ENCODE measurements around the gene RASGRP1.

DNA sequence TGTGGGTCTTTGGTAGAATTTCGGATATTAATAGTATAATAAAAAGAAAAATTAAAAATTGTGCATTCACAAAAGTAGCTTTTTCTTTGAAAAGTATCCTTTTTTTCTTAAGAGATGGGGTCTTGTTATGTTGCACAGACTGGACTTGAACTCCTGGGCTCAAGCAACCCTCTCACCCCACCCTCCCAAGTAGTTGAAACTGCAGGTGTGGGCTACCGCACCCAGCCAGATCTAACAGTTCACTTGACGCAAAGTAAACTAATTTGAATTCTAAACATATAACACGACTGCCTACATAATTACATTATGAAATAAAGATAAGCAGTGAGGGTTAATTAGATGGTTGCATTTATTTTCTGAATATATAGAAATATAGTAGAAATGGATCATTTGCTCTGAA lies 99.9 kb downstream of the RASGRP1 start:
- TF ChIP-seq, protein P1, sequence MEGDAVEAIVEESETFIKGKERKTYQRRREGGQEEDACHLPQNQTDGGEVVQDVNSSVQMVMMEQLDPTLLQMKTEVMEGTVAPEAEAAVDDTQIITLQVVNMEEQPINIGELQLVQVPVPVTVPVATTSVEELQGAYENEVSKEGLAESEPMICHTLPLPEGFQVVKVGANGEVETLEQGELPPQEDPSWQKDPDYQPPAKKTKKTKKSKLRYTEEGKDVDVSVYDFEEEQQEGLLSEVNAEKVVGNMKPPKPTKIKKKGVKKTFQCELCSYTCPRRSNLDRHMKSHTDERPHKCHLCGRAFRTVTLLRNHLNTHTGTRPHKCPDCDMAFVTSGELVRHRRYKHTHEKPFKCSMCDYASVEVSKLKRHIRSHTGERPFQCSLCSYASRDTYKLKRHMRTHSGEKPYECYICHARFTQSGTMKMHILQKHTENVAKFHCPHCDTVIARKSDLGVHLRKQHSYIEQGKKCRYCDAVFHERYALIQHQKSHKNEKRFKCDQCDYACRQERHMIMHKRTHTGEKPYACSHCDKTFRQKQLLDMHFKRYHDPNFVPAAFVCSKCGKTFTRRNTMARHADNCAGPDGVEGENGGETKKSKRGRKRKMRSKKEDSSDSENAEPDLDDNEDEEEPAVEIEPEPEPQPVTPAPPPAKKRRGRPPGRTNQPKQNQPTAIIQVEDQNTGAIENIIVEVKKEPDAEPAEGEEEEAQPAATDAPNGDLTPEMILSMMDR (IDR thresholded peaks at IDR 0.05): no peak
- TF ChIP-seq RAD21 (IDR thresholded peaks at IDR 0.05; ENCODE audit: low read length): no peak
- TF ChIP-seq EP300 (IDR thresholded peaks at IDR 0.05; ENCODE audit: borderline replicate concordance in 1 of 2, low read depth in 1 of 2, low read length in 1 of 2): no peak
- TF ChIP-seq YY1 (IDR thresholded peaks at IDR 0.05; ENCODE audit: low read depth): no peak
- TF ChIP-seq, protein P2, sequence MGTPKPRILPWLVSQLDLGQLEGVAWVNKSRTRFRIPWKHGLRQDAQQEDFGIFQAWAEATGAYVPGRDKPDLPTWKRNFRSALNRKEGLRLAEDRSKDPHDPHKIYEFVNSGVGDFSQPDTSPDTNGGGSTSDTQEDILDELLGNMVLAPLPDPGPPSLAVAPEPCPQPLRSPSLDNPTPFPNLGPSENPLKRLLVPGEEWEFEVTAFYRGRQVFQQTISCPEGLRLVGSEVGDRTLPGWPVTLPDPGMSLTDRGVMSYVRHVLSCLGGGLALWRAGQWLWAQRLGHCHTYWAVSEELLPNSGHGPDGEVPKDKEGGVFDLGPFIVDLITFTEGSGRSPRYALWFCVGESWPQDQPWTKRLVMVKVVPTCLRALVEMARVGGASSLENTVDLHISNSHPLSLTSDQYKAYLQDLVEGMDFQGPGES (IDR thresholded peaks at IDR 0.05; ENCODE audit: low read depth, low read length): no peak

Measured in SK-N-SH (cell line).